Measurements from ENCODE around the gene USP31.

DNA sequence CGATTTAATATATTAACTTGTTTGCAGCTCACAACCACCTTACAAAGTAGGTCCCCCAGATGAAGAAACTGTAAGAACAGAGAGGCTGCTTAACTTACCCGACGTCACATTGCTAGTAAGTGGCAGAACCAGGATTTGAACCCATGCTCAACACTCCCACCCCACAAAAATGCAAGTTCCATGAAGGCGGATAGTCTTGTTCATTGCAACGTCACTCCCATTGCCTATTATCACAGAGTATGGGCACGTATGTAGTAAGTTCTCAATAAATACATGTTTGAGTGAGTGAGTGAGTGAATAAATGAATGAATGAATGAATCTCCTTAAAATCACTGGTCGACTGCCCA lies 1.1 kb downstream of the USP31 start:
- TF ChIP-seq, protein P1, sequence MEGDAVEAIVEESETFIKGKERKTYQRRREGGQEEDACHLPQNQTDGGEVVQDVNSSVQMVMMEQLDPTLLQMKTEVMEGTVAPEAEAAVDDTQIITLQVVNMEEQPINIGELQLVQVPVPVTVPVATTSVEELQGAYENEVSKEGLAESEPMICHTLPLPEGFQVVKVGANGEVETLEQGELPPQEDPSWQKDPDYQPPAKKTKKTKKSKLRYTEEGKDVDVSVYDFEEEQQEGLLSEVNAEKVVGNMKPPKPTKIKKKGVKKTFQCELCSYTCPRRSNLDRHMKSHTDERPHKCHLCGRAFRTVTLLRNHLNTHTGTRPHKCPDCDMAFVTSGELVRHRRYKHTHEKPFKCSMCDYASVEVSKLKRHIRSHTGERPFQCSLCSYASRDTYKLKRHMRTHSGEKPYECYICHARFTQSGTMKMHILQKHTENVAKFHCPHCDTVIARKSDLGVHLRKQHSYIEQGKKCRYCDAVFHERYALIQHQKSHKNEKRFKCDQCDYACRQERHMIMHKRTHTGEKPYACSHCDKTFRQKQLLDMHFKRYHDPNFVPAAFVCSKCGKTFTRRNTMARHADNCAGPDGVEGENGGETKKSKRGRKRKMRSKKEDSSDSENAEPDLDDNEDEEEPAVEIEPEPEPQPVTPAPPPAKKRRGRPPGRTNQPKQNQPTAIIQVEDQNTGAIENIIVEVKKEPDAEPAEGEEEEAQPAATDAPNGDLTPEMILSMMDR (IDR thresholded peaks at IDR 0.05): no peak
- TF ChIP-seq POLR2A (IDR thresholded peaks at IDR 0.05): no peak
